SW 1271 (cell line): ENCODE results near the gene SPI1.

Experiments used
- DNase-seq, 2 experiments: peaks; one replicate each; lab custom pipeline; 2025; lab: John Stamatoyannopoulos, UW

SPI1 gene

DNA sequence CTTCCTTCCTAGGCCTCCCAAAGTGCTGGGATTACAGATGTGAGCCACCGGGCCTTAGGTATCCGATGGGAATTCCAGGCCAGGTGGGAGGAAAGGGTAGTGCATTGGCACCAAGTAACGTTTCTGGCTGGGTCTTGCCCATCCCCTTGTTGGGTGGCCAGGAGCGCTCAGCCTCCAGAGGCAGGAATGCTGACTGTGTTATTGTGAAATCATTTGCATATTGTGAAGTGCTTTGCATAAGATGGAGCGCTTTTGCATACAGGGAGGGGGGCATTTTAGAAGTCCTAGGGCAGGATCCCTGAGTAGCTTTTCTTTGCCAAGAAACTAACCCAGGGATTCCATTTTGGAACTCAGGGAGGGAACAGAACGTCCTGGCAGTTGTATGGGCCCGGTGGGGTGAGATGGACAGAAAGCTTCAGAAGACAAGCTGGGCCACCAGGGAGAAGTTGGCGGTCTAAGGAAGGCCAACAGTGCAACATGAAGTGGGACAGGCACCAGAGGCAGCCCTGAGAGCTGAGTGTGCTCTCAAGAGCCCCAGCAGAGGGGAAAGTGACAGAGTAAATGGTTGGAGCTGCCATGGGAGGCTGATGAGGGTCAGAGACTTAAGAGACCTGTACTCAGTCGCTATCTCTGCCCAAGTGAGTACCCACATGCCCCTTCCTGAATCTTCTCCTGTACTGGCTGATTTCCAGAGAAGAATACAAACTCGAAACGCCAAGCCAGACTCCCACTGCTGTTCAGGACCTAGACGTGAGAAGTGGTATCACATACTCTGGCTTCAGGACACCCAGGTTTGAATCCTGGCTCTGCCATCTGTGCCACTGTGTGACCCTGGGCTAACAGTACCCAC lies 28.8 kb upstream of the SPI1 start:
- no peak for DNase-seq

DNA sequence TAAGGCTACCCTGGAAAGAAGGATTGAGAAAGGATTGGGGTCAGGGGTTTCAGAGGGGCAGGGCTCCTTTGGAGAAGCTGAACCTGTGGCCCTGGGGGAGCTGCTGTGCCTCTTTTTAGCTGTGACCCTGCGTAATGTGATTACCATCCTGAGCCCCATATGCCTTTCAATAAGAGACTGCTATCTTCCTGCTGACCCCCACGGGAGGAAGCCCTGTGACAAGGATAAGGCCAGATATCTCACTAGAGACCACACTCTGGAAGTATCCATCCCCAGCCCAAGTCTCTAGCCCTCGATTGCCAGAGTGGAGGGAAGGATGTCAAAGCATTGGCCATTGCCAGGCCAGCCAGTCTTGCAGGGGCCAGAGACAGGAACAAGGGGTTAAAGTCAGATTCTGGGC lies 25.2 kb upstream of the SPI1 start:
- DNase-seq = no peak

DNA sequence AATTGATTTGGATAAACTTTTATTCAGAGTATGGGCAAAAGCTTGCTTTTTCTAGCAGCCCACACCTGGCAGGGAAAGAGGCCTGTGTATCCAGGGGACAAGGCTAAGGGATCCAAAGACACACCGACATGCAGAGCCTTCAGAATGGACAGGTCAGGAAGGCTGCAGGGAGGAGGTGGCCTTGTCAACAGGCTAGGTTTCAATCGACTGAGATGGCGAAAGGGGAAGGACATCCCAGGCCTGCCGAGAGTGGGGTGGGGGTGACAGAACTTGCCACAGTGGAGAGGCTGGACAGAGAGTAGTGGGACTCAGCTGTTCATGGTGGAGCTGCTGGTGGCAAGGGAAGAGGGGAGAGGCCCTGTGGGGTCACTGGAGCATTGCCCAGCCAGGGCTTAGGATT lies 24.8 kb upstream of the SPI1 start:
- DNase-seq = no peak

DNA sequence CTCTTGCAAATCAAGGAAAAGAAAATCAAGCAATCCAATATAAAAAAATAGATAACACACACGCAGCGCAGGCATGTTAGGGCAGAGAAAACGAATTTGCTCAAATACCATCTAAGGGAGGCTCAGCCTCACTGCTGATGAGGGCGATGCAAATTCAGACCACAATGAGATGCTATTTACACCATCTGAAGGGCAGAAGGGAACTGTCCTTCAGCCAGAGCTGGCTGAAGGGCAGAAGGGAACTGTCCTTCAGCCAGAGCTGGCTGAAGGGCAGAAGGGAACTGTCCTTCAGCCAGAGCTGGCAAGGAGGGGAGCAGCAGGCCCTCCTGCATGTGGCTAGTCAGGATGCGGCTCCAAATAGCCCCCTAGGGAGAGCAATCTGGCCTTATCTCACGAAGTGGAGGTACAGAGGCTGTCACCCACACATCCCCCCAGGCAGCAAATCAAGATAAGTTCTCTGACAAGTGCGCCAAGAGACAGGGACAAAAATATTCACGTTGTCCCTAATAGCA lies 22.5 kb upstream of the SPI1 start:
- DNase-seq = no peak

DNA sequence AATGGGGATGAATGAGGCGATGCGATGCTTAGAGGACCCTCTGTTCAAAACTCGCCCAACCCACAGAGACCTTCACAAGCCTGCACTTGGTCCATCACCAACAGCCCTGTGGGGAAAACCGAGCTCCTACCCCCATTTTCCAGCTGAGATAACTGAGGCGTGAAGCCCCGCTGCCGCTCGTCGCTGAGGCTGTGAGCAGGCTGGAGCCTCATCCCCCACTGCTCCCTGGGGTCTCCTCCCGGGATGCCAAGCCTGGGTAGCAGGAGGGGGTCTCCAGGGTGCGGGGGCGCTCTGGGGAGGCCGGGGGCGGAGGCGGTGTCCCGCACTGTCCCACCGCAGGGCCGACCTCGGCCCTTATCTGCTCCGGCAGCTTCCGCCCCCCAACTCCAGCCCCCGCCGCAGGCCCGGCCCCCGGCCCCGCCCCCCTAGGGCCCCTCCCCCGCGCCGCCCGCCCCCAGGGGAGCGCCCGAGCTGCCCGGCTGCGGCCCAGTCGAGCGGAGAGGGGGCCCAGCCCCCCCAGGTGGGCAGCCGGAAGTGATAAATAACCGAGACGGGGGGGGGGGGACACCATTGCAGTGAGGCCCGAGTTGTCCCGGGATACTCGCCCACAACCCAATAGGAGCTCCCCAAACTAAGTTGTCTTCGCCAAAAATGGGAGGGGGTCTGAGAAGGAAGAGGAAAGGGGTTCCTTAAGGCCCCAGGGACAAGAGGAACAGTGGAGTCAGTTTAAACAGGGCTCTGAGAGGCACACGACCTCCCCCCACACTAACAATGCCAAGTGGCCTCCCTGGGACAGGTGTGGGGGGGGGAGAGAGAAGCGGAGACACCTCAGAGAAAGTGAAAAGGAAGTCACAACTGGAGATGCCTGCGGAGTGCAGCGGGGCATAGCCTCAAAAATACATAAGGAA lies 21.8 kb upstream of the SPI1 start:
- no peak for DNase-seq

DNA sequence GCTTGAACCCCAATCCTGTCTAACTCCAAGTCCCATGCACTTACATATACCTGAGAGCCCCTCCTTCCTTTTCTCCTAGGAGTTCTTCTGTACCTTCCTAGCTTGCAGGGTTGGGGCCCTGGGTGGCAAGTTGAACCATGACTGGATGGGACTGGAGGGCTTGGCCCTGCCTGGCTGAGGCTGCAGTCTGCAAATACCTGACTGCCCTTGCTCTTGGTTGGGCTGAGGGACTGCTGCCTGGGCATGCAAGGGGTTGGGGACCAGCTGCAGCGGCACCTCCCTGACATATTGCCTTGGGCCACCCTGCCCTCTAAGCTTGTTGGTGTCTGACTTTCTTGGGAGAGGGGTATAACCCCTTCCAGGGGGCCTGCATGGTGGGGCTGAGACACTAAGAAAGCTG lies 20.2 kb upstream of the SPI1 start:
- DNase-seq = no peak

DNA sequence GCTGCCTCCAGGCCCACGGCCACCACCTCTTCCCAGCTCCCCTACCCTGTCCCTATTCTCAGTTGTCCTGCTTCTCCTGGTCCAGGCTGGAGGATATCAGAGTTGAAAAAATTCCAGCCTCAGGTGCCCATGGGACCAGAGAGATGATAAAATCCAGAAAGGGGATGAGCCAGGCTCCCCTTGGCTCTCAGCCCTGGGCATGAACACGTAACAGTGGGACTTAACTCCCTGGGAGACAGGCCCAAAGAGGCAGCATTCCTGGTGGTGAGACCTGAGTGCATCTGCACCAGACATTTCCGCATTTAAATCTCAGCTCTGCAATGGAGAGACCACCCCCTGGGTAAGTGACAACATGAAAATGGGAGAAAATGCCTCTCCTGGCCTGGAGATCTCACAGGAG lies 19.7 kb upstream of the SPI1 start:
- DNase-seq = no peak

DNA sequence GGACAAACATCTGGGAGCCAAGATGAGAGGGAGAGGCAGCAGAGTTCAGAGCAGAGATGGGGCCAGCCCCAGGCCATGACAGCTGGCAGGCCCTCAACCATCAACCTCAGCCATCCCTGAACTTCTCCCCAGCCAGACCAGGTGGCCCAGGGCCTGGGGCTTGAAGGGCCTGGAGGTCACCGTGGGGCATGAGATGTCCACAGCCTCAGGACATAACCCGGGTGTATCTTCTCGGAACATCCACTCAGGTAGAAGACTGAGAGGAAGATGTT lies 17.6 kb upstream of the SPI1 start:
- DNase-seq = no peak

DNA sequence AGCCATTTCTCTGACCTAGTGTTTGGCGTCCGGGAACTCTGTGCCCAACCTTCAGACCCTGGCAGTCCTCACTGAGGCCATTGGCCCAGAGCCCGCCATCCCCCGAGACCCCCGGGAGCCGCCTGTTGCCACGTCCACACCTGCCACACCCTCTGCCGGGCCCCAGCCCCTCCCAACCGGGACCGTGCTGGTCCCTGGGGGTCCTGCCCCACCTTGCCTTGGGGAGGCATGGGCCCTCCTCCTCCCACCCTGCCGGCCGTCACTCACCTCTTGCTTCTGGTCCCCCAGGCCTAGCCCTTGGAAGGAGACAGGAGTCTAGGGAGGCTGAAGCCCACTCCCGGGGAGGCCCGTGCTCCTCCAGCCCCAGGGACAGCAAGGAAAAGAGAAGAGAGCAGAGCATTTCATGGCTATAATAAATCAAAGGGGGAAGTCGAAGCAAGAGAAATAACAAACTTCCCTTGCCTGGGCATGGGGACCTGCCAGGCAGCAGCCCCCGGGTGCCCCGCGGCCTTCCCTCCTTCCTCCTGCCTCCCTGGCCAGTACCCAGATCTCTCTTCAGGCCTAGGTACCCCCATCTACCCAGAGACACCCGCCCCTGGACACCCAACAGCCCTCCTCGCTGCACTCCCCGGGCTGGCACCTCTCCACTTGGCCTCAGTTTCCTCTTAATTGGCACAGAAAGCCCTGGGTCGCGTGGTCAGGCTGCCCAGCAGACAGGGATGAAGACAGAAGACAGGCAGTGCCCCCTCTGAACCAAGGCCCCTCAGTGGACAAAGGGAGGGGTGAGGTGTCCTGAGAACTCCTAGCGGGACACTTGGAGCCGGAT lies 17.1 kb upstream of the SPI1 start:
- DNase-seq = no peak

DNA sequence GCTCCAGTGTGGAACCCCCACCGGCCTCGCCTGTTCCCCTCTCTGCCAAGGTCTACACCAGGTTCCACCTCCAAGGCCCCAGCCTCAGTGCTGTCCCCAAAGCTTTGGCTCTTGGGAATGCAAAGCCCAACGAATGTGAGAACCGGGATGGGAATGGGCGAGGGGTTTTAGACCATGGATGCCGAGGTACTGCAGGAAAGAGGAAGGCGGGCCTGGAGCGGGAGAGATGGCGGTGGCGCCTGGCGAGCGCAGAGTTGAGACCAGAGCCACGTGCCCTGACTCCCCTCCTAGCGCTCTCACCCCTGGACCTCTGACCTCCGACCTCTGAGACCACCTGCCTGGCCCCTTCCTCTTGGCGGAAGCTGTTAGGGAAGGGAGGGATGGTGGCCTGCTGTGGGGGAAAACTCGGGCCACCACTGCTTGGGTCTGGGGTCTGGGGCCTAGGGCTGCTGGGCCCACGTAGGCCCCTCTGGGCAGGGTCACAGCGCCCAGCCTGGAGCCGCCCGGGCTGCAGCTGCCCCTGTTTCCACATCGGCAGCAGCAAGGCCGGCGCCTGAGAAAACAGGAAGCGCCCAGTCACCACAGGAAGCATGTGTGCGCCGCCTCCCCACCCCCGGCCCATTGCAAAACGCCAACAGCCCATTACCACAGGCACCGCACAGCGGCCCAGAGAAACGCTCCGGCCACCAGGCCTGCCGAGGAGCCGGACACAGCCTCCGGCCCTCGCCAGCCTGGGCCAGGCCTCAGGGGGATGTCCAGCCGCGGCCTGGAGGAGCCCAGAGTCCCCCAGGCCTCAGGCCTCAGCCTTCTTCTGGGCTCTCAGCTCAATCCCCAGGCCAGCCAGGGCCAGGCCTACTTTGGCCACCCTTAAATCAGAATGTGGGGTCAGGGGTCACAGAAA lies 16.2 kb upstream of the SPI1 start:
- DNase-seq = no peak

DNA sequence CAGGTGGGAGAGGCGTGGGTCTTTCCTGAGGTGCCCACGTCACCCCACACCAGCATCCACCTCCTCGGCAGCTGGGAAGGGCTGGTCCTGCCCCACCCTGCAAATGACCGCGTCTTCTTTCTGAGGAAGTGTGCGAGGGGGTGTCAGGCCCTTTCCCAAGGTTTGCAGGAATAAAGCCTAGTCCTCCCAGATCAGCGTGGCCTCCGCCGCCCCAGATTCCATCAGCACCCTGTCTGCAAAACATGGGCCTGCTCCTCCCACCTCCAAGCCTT lies 15.6 kb upstream of the SPI1 start:
- DNase-seq = no peak

DNA sequence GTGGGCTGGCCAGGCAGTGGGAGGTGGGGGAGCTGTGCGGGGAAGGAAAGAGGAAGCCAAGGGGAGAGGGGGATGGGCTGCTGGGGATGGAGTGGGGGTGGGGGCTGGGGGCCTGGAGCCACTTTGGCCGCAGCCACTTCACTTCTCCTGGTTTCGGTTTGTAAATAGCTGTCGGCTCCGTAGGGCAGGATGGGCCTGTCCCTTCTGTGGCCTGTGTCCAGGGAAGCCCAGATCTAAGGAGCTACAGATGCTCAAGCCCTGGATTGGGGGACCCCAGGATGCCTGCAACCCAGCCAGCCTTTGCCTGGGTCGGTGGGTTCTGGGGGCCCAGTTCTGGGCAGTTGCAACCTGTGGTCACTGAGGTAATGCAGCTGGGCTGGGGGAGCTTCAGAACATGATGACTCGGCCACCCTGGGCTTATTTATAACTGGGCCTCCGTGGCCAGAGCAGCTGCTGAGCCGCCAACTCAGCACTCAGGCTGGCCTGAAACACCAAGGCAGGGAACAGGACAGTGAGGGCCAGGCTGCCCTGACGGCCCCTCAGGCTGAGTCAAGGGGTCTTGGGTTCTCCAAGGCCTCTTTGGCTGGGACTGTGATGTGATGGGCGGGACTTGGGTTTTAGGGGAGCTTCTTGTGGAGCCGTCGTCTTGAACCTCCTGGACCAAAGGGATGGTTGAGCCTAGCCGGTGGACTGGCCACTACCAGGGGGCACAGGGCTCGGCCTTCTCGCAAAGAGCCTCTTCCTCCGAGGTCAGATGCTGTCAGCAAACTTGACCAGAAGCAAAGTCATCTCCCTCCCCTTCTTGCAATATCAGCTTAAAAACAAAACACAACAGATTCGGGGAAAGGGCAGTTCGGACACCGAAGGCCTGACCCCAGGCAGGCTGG lies 15.1 kb upstream of the SPI1 start:
- no peak for DNase-seq

DNA sequence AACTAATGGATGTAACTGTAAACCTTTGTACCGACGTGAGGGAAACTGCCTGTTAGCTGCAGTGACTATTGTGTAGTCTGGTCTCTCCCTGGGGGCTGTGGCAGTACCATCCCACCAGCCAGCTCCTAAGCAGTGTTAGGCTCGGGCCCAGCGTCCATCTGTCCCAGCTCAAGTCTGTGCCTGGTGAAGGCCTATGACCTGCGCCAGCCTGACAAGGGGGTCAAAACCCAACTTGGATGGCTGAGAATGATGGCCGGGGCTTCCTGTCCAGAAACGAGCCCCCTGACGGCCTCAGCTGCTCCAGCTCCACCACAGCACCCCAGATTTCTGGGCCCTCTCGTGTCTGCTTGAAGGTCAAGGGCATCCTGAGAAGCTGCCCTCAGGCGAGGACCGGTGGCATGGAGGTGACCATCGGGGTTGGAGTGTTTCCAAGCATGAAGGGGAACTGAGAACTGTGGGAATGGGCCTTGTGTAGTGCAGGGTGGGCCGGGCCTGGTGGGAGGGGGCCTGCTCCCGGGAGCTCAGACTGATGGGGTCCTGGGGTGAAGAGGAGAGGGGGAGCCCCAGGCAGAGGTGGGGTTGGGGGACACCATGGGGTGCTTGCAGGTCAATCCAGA lies 14.3 kb upstream of the SPI1 start:
- no peak for DNase-seq

DNA sequence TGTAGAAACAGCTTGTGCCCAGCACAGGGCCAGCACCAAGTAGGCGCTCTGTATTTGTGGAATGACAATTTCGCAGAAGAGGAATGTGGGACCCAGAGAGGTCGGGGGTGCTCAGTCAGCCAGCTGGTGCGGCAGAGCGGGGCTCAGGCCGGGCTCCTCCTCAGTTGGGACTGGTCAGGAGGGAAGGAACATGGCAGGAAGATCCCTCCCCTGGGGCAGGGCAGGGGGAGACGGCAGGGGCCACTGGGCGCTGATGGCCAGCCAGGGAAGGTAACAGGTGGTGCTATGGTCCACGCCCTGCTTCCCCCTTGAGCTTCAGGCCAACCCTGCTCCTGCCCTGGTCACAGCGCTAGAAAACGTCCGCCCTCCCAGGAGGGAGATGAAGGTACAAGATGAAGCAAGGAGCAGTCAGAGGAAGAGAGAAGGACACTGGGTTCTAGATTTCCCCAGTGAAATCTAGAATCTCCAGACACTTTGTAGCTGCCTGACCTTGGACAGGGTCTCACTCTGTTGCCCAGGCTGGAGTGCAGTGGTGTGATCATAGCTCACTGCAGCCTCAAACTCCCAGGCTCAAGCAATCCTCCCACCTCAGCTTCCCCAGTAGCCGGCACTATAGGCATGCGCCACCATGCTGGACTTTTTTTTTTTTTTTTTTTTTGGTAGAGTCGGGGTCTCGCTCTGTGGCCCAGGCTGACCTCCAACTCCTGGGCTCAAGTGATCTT lies 13.5 kb upstream of the SPI1 start:
- DNase-seq = no peak

DNA sequence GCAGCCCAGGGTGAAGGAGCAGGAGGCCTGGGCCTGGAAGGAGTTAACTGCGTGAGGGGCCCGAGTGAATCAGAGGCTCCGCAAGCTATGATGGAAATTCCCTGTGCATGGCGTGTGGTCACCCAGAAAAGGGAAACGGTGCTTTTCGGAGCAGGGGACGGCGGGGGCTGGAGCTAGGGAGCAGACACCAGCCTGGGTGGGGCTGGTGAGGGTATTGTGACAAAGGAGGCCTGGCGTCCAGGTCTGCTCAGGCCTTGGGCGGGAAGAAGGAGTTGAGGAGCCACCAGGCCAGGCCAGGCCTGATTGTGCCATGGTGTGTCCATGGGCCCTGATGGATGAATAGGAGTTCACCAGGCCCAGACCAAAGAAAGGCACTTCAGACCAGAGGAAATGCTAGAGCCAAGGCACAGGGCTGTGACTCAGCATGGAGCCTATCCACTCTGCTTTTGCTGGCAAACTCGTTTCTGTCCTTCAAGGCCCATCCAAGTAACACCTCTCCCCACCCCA lies 12.8 kb upstream of the SPI1 start:
- DNase-seq = no peak

DNA sequence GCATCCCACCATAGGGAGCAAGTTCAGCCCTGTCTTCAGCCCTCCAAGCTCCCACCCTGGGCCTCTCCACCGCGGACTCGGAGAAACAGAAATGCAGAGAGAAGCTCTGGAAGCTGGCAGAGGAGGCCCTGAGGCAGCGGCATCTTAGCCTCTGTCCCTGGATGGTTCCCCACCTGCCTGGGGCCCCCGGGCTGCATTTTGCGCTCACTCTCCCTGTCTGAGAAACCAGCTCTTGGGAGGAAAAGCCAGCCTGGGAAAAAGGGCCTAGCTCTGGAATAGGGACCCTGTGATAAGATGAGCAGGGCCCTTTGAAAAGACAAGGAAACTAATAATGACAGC lies 12.0 kb upstream of the SPI1 start:
- DNase-seq = no peak

DNA sequence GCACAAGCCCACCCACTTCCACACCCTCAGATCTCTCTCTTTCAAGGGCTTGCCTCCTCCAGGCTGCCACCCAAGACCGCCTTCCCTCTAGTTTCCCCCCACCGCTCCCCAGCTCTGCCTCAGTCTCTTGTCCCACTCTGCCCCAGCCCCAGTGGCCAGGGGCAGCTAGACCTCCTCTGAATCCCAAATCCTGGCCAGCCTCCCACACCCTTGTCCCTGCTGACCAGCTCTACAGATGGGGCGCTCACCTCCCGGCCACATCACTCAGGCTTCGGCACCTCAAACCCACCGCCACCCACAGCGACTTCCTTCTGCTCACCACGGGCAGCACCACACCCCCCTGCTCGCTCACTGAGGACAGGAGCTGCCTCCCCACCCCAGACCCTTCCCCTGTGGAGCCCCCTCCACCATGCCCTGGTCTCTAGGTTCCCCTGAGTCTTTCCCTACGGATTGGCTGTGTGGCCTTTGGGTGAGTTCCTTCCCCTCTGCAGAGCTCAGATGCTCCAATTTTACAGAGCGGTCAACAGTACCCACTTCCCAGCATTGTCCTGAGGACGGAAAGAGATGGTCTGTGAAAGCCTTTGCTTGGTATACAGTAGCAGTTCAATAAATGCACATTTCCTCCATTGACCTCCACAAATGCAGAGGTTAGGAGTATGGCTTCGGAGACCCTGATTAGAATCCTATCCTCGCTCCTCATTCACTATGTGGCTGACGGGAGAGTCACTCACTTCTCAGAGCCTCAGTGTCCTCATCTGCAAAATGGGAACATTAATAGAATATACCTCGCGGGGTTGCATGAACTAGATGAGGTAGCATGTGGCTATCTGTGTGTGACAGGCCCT lies 11.5 kb upstream of the SPI1 start:
- no peak for DNase-seq
